B cell (primary cell): ENCODE data around the gene TRIM40. TPM values are rescaled to one million over a fixed set of nuclear protein-coding genes. Genes with fewer than 3 reads are reported as not detected.

Experiments used
- ATAC-seq: fragments of 200-7000 bp; cut with Tn5 transposase; one replicate; pipeline ENCODE4 v1.10.0; 2021; ENCODE audit warnings: low read depth, mild to moderate bottlenecking, moderate number of reproducible peaks, moderate library complexity
- CTCF ChIA-PET: fragments of 350-600 bp; sonication (Branson Sonifier 250); formaldehyde crosslinking; loops from one replicate; lab custom pipeline; 2021; ENCODE audit warnings: antibody characterized with exemption, inconsistent platforms; lab: Charles Lee
- POLR2A ChIA-PET: fragments of 350-600 bp; sonication (Branson Sonifier 250); formaldehyde crosslinking; loops from one replicate; lab custom pipeline; 2021; ENCODE audit warnings: antibody characterized with exemption; lab: Charles Lee
- DNase-seq: peaks from one replicate; pipeline ENCODE4 v3.0.0; 2013
- H2AFZ ChIP-seq: 2 replicates; pipeline ENCODE4 v1.6.1; 2012; ENCODE audit warnings: mild to moderate bottlenecking, low read depth, low read length; ENCODE audit not compliant: insufficient read depth, poor library complexity, severe bottlenecking
- H3K27ac ChIP-seq, 2 donors: 1 replicate in 1 of 2; 2 replicates in 1 of 2; pipeline ENCODE4 v1.5.1; 2012 to 2013; ENCODE audit warnings: low read length in 2 of 2, mild to moderate bottlenecking in 2 of 2, moderate library complexity in 1 of 2
- H3K27me3 ChIP-seq, 4 experiments: fragments of 200-600 bp in 1 of 4; sonication (generic) in 1 of 4; replicated peaks in 1 of 4; 1 replicate in 2 of 4; 2 replicates in 2 of 4; pipeline versions ENCODE4 v1.6.1 to v1.7.0; 2013 to 2016; ENCODE audit warnings: low read length in 3 of 4, mild to moderate bottlenecking in 2 of 4, mixed read lengths in 1 of 4, moderate library complexity in 1 of 4; ENCODE audit not compliant: insufficient read depth in 4 of 4, control insufficient read depth in 3 of 4; ENCODE audit errors: control extremely low read depth in 1 of 4
- H3K36me3 ChIP-seq, 2 experiments: replicated peaks in 1 of 2; 1 replicate in 1 of 2; 2 replicates in 1 of 2; pipeline versions ENCODE4 v1.6.1 to v1.7.1; 2013; ENCODE audit warnings: low read length in 1 of 2; ENCODE audit not compliant: insufficient read depth in 2 of 2, control insufficient read depth in 1 of 2; ENCODE audit errors: control extremely low read depth in 1 of 2, extremely low read depth in 1 of 2
- H3K4me1 ChIP-seq, 2 donors: fragments of 200-600 bp in 1 of 2; sonication (generic) in 1 of 2; 1 replicate in 1 of 2; 2 replicates in 1 of 2; pipeline versions ENCODE4 v1.5.1 to v1.6.1; 2013 to 2017; ENCODE audit warnings: low read length in 2 of 2; ENCODE audit not compliant: control insufficient read depth in 2 of 2, insufficient read depth in 2 of 2
- H3K4me2 ChIP-seq: replicated peaks from 2 replicates; pipeline ENCODE3; 2012; ENCODE audit warnings: mild to moderate bottlenecking, low read depth, low read length; ENCODE audit not compliant: poor library complexity, severe bottlenecking
- H3K4me3 ChIP-seq, 5 experiments: fragments of 200-600 bp in 1 of 5; sonication (generic) in 1 of 5; 1 replicate in 3 of 5; 2 replicates in 2 of 5; pipeline versions ENCODE4 v1.5.1 to v1.7.0; 2011 to 2016; ENCODE audit warnings: low read length in 4 of 5, mild to moderate bottlenecking in 4 of 5, low read depth in 2 of 5, control low read depth in 1 of 5, moderate library complexity in 1 of 5; ENCODE audit not compliant: insufficient read depth in 1 of 5; ENCODE audit errors: control extremely low read depth in 1 of 5, extremely low read depth in 1 of 5
- H3K79me2 ChIP-seq: fragments of 200-600 bp; sonication (generic); one replicate; pipeline ENCODE4 v1.6.0; 2016; ENCODE audit warnings: low read length; ENCODE audit not compliant: control insufficient read depth, insufficient read depth
- H3K9ac ChIP-seq: fragments of 200-600 bp; sonication (generic); 2 replicates; pipeline ENCODE4 v1.6.1; 2017; ENCODE audit warnings: mild to moderate bottlenecking, low read length, moderate library complexity
- H3K9me3 ChIP-seq, 3 donors: one replicate each; pipeline versions ENCODE4 v1.6.1 to v1.7.1; 2013; ENCODE audit warnings: low read length in 2 of 3; ENCODE audit not compliant: control insufficient read depth in 2 of 3, insufficient read depth in 1 of 3; ENCODE audit errors: control extremely low read depth in 1 of 3
- H4K20me1 ChIP-seq: 2 replicates; pipeline ENCODE4 v1.6.0; 2012; ENCODE audit warnings: mild to moderate bottlenecking, low read length; ENCODE audit not compliant: insufficient read depth, control insufficient read depth, poor library complexity, severe bottlenecking
- H3K27ac Mint-ChIP-seq: one replicate; pipeline ENCODE4 v1.8.0; 2021; ENCODE audit warnings: mixed read lengths
- H3K27me3 Mint-ChIP-seq: one replicate; pipeline ENCODE4 v1.8.0; 2021; ENCODE audit warnings: mixed read lengths
- H3K4me1 Mint-ChIP-seq: one replicate; pipeline ENCODE4 v1.8.0; 2021; ENCODE audit warnings: mixed read lengths
- H3K4me3 Mint-ChIP-seq: one replicate; pipeline ENCODE4 v1.8.0; 2021; ENCODE audit warnings: mixed read lengths
- H3K9me3 Mint-ChIP-seq: one replicate; pipeline ENCODE4 v1.8.0; 2022; ENCODE audit warnings: mixed read lengths; ENCODE audit not compliant: insufficient read depth
- CTCF ChIP-seq: fragments of 200-600 bp; IDR thresholded peaks from one replicate; pipeline ENCODE4 v1.8.0; 2022; ENCODE audit warnings: antibody characterized with exemption, mild to moderate bottlenecking
- EZH2 ChIP-seq: IDR thresholded peaks from 2 replicates; pipeline ENCODE4 v1.6.1; 2012; ENCODE audit warnings: borderline replicate concordance, low read depth, mild to moderate bottlenecking, moderate library complexity, low read length; ENCODE audit not compliant: insufficient read depth, poor library complexity, severe bottlenecking
- WGBS: methylation state at CpG from one replicate; pipeline ENCODE4 v1.1.5; 2013; ENCODE audit warnings: missing lambda C conversion rate; ENCODE audit not compliant: insufficient coverage; 5-methylcytosine and 5-hydroxymethylcytosine counted together
- intact Hi-C: fragments of 100-400 bp; cut with micrococcal nuclease; formaldehyde crosslinking; loops from one replicate; pipeline ENCODE4 v1.10.0; 2022
- polyA minus RNA-seq: library from RNA; depleted of rRNA, polyadenylated mRNA; stranded (reverse); fragments of >200 nt; gene quantifications from 2 replicates; pipeline ENCODE4 v1.2.3, GENCODE V29; 2012
- polyA plus RNA-seq: library from polyadenylated mRNA; depleted of rRNA; stranded (reverse); fragments of >200 nt; gene quantifications from 2 replicates; pipeline ENCODE4 v1.2.3, GENCODE V29; 2012
- total RNA-seq, 2 donors: library from RNA; stranded (reverse); fragments of 120-200 nt in 1 of 2; gene quantifications; 1 replicate in 1 of 2; 2 replicates in 1 of 2; pipeline versions ENCODE4 v1.2.3 to v1.2.4, GENCODE V29; 2013 to 2022

The TRIM40 gene
- total RNA-seq (not detected in 2 replicates), polyA plus RNA-seq (not detected in 2 replicates), polyA minus RNA-seq (0.14 TPM in 1 of 2 replicates, not detected in the other)
- 0.75 TPM for total RNA-seq (2013)

- Histone ChIP-seq H3K9me3 (no peaks in the 10 kb centered on the region), H2AFZ (no peak within 1 kb of the TSS), H3K27ac (no peak within 1 kb of the TSS), H4K20me1 (no peaks in the 10 kb centered on the region), H3K4me1 (peaks cover 2% of the 10 kb centered on the region in 2 donors), H3K9ac (no peak within 1 kb of the TSS), H3K36me3 (no peaks in the 10 kb centered on the region), H3K4me2 (no peak within 1 kb of the TSS), H3K79me2 (no peaks in the 10 kb centered on the region), H3K27me3 (peaks cover 0 to 32% (median 24%) of the 10 kb centered on the region in 4 experiments), H3K4me3 (no peak within 1 kb of the TSS)
- ChIA-PET CTCF (interaction anchor here (0.7 to 1.5 kb wide), 2 partner anchors 31 to 33 kb away, joined by 3 to 6 read pairs; no protein-coding TSS in a partner anchor), POLR2A (no interaction called here)
- DNase-seq (no peak), ATAC-seq (no peak)
- H3K9me3 Mint-ChIP-seq, result no peaks in the 10 kb centered on the region
- H3K27me3 Mint-ChIP-seq, result peaks cover 50% of the 10 kb centered on the region
- H3K4me3 Mint-ChIP-seq, result no peak within 1 kb of the TSS
- TF ChIP-seq EZH2 (no peak), CTCF (no peak)
- no CpG with 5 or more reads among the region's 4 CpGs for WGBS
- H3K4me1 Mint-ChIP-seq, result peaks cover 3% of the 10 kb centered on the region
- intact Hi-C loops, result loop anchor here (10.0 kb wide), 1 partner anchor 121 kb away; no protein-coding TSS in a partner anchor
- no peak within 1 kb of the TSS for H3K27ac Mint-ChIP-seq
Observed at GRCh38 chr6:30135757-30136156, at the start of gene TRIM40. Gene TRIM40 (plus strand): TSS chr6:30136140. CDS start chr6:30137037, 897 bp downstream.

DNA sequence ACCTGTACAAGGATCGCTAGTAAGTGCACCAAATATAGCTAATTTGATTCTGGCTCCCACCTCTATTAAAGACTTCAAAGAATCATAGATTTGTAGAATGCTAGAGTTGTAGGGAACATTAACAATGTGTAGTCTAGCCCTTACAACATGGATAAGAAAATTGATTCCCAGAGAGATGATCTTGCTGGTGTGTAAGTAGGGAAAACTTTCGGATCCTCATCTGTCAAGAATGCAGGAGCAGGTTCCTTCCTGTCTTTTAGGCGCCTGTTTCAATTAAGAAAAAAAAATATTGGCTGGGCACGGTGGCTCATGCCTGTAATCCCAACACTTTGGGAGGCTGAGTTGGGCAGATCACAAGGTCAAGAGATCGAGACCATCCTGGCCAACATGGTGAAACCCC is 48.1 kb upstream of the TRIM40 start:
- H3K9ac ChIP-seq, result no peak overlapping the region
- ATAC-seq (no peak), DNase-seq (no peak)
- H3K4me3 ChIP-seq, result no peak overlapping the region
- H3K27me3 ChIP-seq, result peaks cover 0 to 51% (median 41%) of the 10 kb centered on the region in 4 experiments
- ChIA-PET POLR2A (no interaction called here), CTCF (interaction anchor here (0.8 to 3.9 kb wide), 3 partner anchors 15 to 50 kb away, joined by 3 to 21 read pairs (median 3); no protein-coding TSS in a partner anchor)
- intact Hi-C loops, result no loop called here
- Mint-ChIP-seq H3K27ac (no peak overlapping the region), H3K27me3 (peaks cover 59% of the 10 kb centered on the region), H3K4me1 (no peaks in the 10 kb centered on the region), H3K9me3 (no peaks in the 10 kb centered on the region), H3K4me3 (no peak overlapping the region)
- H3K4me2 ChIP-seq, result no peak overlapping the region
- peaks cover 0 to 5% (median 0%) of the 10 kb centered on the region in 3 donors for H3K9me3 ChIP-seq
- H2AFZ ChIP-seq, result no peak overlapping the region
- H3K4me1 ChIP-seq, result no peaks in the 10 kb centered on the region
- H3K27ac ChIP-seq, result no peak overlapping the region
- H4K20me1 ChIP-seq, result no peaks in the 10 kb centered on the region
- H3K36me3 ChIP-seq, result no peaks in the 10 kb centered on the region
- H3K79me2 ChIP-seq, result no peaks in the 10 kb centered on the region
- TF ChIP-seq CTCF, result no peak
- no peak for TF ChIP-seq EZH2
- 81% methylated on average over 2 of the region's 5 CpGs for WGBS
